Activated naive CD8-positive, alpha-beta T cell treated with anti-CD3 and anti-CD28 coated beads, Interleukin-2, amount 50 U/mL, for 16 hours (primary cell): ENCODE data around the gene CCDC90B.
"Not testable (repeated sequence)": the region's sequence is repeated elsewhere in the genome, so short reads cannot be mapped to it uniquely, and the experiment has no call there.

Source experiments
- DNase-seq: peaks from one replicate; pipeline ENCODE4 v3.0.0-alpha.2; 2020; ENCODE audit warnings: low read depth, low spot score

CCDC90B gene, protein sequence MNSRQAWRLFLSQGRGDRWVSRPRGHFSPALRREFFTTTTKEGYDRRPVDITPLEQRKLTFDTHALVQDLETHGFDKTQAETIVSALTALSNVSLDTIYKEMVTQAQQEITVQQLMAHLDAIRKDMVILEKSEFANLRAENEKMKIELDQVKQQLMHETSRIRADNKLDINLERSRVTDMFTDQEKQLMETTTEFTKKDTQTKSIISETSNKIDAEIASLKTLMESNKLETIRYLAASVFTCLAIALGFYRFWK

DNA sequence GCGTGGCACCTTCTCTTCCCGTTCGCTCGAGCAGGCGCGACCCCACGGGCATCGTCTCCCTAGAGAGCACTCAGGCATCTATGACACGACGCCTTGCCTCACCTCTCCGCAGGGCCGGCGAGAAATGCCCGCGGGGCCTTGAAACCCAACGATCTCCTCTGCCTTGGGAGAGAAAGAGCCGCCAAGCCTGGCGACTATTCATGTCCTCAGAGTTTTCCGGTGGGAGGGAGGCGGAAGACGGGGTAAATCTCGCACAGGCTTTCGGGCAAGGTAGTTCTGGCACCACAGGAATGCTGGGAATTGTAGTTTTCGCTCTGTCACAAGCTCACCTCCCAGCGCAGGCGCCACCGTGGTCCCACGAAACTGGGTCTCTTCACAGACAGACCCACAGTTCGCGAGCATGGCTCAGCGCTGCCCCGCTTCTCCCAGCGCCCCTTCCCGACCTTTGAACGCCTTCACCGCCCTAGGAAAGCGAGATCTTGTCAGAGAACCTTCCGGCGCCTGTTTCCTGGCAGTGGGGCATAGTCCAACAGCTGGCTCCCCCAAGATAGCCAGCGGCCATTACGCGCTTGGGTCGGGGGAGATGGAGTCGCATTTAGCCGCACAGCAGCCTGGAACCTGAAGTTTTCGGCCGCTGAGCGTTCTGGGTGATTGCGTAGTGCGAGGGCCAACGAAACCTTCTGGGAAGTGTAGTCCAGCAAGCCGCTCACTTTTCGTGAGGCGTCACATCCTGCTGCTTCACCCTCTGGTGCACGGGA lies at the start of gene CCDC90B:
Gene CCDC90B (minus strand): TSS at position 597 of the 758 bp plus-strand sequence. CDS start 395 bp downstream, at position 202.
- DNase-seq: peak; percentile 78

DNA sequence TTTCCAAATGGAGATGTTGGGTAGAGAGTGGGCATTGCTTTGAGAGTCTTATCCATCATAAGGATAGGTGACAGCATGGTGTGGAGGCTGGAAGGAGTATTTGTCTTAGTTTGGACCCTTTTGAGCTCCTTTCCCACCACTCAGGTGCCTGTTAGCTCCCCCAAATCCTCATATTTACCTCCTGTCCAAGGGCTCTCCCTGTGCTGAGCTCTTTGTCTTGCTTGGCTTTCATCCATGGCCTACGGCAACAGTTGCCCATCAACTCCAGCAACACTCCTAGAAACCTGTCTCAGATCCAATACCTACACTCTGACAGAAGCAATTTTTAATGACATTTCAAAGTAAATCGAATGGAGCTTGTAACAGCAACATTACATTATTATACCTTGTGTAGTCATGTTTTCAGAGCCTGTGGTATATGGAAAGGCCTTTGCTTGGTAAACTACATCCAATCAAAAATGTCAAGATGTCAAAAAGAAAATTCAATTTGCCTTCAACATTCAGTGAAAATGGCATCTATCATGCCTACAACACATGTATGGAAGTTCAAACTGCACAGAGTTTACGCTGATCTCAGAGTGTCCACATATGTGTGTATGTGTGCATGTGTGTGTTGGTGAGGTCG lies 49.4 kb upstream of the CCDC90B start:
- no peak for DNase-seq

DNA sequence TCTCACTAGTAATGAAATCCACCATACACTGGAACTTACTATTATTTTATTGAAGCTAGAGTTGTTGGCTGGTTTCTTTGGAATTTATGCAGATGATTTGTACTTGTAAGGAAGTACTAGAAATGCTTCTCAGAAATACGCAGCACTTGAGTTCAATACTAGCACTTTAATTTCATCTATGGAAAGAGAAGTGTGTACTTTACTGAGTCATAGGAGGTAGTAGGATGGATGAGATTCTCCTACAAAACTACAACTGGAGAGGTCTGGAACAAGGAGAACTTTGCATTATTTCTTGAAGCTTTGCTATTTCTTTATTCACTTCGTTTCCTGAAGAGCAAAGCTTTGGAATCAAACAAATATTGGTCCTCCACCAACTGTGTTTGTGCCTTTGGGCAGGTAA lies 44.1 kb upstream of the CCDC90B start:
- no peak for DNase-seq

DNA sequence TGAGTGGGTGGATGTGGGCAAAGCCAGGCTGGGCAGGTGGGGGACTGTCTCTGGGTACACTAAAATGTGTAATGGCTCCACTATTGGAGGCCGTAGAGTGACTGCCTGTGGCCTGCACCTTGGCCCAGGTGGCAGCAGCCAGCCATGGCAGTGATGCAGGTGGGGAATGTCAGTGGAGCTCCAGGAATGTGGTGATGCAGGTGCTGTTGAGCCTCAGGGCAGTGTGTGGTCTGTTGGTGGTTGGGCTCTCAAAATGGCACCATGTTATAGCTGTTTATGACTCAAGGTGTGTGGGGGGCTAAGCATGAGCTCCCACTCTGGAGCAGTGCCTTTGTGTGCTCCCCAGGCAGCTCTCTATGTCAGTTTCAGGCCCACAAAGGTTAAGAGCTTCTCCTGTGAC lies 40.2 kb upstream of the CCDC90B start:
- no peak for DNase-seq

DNA sequence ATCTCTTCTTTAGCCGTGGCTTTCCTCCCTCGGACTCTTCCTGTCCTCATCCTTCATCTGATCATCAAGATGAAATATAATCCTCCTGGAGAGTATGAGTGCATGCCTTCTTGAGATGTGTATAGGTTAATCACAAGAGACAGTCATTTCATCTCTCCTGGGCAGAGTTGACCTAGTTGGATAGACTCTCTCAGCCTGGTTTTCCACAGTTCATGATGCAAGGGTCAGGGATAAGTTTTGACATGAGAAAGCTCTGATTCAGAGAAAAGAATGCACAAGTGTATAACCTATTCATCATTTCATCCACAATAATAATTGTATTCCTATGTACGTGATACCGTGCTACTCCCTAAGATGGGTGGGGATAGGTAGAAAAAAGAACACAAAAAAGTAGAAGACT lies 33.2 kb upstream of the CCDC90B start:
- no peak for DNase-seq

- DNase-seq: no peak
Measured at GRCh38 chr11:83318931-83319330, 32.8 kb upstream of the CCDC90B start.

DNA sequence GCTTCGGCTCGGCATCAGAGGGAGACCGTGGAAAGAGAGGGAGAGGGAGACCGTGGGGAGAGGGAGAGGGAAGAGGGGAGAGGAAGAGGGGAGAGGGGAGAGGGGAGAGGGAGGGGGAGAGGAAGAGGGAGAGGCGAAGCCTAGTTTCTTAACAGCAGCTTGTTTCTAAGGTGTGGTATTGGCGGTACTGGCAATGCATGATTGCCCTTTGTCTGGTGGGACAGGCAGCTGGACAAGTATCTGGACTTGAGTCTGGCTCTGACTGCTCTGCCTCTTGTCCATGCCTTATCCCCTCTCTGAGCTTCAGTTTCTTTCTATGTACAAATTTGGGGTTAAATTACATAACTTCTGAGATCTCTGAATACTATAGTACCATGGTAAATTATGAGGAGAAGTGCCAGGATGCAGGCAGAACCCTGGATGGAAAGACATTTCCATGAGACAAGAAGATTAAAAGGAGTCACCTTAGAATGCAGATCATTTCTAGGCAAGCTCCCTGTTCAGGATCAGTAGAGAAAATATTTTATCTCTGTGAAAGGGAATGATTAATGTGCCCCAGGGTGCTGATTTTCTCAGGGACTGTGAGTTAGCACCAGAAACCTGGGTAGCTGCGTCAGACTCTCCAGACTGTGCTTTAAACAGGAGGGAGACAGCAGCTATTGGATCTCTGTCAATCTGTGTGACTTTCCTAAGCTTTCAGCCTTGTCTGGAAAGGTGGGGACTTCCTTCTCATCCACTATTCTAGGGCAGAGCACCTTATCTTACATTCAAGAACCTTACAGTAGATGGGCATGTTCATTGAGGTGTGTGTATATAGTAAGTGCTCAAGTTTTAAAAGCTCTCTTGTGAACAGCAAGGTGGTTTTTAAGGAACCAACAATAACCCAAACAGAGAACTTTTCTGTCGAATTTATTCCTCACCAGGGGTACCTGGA lies 31.9 kb upstream of the CCDC90B start:
- no peak for DNase-seq

DNA sequence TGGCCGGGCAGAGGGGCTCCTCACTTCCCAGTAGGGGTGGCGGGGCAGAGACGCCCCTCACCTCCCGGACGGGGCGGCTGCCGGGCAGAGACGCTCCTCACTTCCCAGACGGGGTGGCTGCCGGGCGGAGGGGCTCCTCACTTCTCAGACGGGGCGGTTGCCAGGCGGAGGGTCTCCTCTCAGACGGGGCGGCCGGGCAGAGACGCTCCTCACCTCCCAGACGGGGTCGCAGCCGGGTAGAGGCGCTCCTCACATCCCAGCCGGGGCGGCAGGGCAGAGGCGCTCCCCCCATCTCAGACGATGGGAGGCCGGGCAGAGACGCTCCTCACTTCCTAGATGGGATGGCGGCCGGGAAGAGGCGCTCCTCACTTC lies 30.7 kb upstream of the CCDC90B start:
- not testable (repeated sequence) for DNase-seq

DNA sequence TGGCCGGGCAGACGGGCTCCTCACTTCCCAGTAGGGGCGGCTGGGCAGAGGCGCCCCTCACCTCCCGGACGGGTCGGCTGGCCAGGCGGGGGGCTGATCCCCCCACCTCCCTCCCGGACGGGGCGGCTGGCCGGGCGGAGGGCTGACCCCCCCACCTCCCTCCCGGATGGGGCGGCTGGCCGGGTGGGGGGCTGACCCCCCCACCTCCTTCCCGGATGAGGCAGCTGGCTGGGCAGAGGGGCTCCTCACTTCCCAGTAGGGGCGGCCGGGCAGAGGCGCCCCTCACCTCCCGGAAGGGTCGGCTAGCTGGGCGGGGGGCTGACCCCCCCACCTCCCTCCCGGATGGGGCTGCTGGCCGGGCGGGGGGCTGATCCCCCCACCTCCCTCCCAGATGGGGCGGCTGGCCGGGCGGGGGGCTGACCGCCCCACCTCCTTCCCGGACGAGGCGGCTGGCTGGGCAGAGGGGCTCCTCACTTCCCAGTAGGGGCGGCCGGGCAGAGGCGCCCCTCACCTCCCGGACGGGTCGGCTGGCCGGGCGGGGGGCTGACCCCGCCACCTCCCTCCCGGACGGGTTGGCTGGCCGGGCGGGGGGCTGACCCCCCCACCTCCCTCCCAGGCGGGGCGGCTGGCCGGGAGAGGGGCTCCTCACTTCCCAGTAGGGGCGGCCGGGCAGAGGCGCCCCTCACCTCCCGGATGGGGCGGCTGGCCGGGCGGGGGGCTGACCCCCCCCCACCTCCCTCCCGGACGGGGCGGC lies 30.2 kb upstream of the CCDC90B start:
- DNase-seq: not testable (repeated sequence)

DNA sequence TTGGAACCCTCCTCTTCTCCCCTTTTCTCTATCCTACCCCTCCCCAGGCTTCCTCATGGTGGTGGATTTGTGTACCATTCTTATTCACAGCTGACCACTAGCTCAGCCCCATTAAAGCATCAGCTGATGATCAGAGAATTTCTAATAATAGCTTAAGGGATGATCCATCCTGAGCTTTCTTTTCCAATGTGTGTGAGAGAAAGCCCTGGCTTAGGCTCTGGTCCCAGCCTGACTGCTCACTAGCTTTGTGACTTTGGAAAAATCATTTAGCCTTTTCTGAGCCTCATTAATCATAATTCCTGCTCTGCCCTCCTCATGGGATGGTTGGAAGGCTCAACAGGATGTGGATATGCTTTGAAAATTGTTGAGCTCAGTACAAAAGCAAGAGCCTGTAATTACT lies 26.3 kb upstream of the CCDC90B start:
- no peak for DNase-seq

GRCh38 chr11:83311701-83312100 lies 25.5 kb upstream of the CCDC90B start:
- DNase-seq: no peak

DNA sequence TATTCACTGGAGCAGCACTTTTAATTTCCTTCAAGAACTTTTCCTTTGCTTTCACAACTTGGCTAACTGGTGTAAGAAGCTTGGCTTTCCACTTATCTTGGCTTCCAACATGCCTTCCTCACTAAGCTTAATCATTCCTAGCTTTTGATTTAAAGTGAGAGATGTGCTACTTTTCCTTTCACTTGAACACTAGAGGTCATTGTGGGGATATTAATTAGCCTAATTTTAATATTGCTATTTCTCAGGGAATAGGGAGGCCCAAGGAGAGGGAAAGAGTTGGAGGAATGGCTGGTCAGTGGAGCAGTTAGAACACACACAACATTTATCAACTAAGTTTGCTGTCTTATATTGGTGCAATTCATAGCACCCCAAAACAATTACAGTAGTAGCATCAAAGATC lies 24.6 kb upstream of the CCDC90B start:
- DNase-seq: no peak

GRCh38 chr11:83308536-83308935 lies 22.4 kb upstream of the CCDC90B start:
- DNase-seq: not testable (repeated sequence)

DNA sequence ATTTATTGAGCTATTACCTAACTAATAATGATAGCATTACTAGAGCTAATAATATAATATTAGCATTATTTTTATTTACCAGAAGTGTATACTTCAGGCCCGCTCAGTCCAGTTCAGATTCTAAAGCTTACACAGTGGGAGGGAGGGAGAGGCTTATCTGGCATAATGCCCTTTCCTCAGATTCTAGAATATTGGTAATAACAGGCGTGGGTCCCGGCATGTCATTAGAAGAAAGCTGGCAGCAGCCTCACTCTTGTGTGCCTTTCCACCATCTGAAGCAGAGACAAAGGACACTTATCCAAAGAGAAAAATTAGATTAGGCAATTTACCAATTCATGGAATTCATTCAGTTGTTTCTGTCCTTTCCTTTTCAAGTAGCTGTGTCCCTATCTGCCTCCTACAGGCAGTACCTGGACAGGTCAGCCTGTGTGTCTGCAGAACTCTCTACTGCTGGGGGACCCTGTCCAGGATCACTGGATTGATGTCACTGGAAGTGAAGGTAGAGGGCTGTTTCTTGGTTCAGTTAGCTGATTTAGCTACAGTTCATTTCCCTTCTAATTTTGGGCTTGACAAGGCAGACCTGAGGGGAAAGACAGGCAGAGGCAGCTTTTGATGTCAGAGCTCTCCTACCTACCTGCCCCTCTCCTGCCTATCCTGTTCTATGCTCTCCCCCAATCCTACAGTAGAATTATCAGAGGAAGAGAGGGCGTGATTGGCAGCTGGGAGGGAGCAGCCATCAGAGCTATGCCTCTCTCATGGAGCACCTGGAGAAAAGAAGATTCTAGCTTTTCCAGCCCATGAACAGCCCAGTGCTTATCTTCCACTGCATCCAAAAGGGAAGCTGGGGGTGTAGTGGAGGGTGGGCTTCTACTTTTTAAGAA lies 20.3 kb upstream of the CCDC90B start:
- DNase-seq: no peak

GRCh38 chr11:83303316-83303715 lies 17.1 kb upstream of the CCDC90B start:
- no peak for DNase-seq

DNA sequence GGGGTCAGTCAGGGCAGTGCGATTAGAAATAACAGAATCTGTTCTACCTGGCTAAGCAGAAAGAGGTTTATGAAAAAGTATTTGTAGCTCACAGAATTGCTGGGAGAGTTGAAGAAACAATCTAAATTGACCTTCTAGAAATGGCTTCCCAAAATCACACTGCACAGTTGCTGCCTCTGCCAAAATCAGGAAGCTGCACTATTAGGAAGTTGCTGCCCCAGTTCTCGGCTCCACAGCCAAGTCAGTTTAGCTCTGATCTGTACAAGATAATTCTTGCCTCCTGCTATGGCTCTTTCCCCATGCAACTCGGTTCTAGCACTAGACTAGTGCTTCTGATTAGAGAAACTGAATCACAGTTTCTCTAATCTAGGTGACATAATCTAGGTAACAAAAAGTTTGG lies 16.0 kb upstream of the CCDC90B start:
- no peak for DNase-seq

GRCh38 chr11:83299681-83300080 lies 13.5 kb upstream of the CCDC90B start:
- no peak for DNase-seq

GRCh38 chr11:83294208-83294607 lies 8.0 kb upstream of the CCDC90B start:
- no peak for DNase-seq

GRCh38 chr11:83293457-83293774 lies 7.2 kb upstream of the CCDC90B start:
- no peak for DNase-seq
